Endodermal cell (in vitro differentiated cells): ENCODE measurements around the gene RBL1. TPM values are rescaled to one million over a fixed set of nuclear protein-coding genes. Genes with fewer than 3 reads are reported as not detected.
"Not testable (repeated sequence)": the region's sequence is repeated elsewhere in the genome, so short reads cannot be mapped to it uniquely, and the experiment has no call there.

Source experiments
- DNase-seq: peaks from one replicate; pipeline ENCODE4 v3.0.0-alpha.2; 2017
- H3K27ac ChIP-seq: 2 replicates; pipeline ENCODE4 v1.5.1; 2013; ENCODE audit warnings: mild to moderate bottlenecking, low read depth, low read length, moderate library complexity
- H3K27me3 ChIP-seq: 2 replicates; pipeline ENCODE4 v1.6.1; 2013; ENCODE audit warnings: mild to moderate bottlenecking, low read length, moderate library complexity; ENCODE audit not compliant: insufficient read depth, control insufficient read depth, poor library complexity, severe bottlenecking
- H3K36me3 ChIP-seq: 2 replicates; pipeline ENCODE4 v1.7.0; 2013; ENCODE audit warnings: mild to moderate bottlenecking, low read length, moderate library complexity; ENCODE audit not compliant: control insufficient read depth, insufficient read depth
- H3K4me1 ChIP-seq: one replicate; pipeline ENCODE4 v1.7.0; 2013; ENCODE audit warnings: low read length; ENCODE audit not compliant: control insufficient read depth, insufficient read depth
- H3K4me3 ChIP-seq: 2 replicates; pipeline ENCODE4 v1.5.1; 2013; ENCODE audit warnings: mild to moderate bottlenecking, low read length, moderate library complexity
- H3K9ac ChIP-seq: 2 replicates; pipeline ENCODE4 v1.6.1; 2013; ENCODE audit warnings: mild to moderate bottlenecking, low read length, moderate library complexity; ENCODE audit not compliant: poor library complexity, severe bottlenecking; ENCODE audit errors: extremely low read depth
- H3K9me3 ChIP-seq: 2 replicates; pipeline ENCODE4 v1.6.1; 2013; ENCODE audit warnings: mild to moderate bottlenecking, low read length, moderate library complexity; ENCODE audit not compliant: control insufficient read depth
- H3K27ac Mint-ChIP-seq: 2 replicates; pipeline ENCODE4 v1.8.0; 2020; ENCODE audit warnings: mixed read lengths
- H3K27me3 Mint-ChIP-seq: 2 replicates; pipeline ENCODE4 v1.8.0; 2021; ENCODE audit warnings: mild to moderate bottlenecking, mixed read lengths; ENCODE audit not compliant: insufficient read depth
- H3K36me3 Mint-ChIP-seq: 2 replicates; pipeline ENCODE4 v1.8.0; 2020; ENCODE audit warnings: low read depth, mixed read lengths
- H3K4me1 Mint-ChIP-seq: 2 replicates; pipeline ENCODE4 v1.8.0; 2020; ENCODE audit warnings: mixed read lengths
- H3K4me3 Mint-ChIP-seq: 2 replicates; pipeline ENCODE4 v1.8.0; 2020; ENCODE audit warnings: mild to moderate bottlenecking, moderate library complexity, mixed read lengths
- H3K9me3 Mint-ChIP-seq: 2 replicates; pipeline ENCODE4 v1.8.0; 2020; ENCODE audit warnings: mild to moderate bottlenecking, mixed read lengths
- WGBS, 2 experiments: methylation state at CpG; one replicate each; pipeline versions ENCODE4 v1.1.5 to v1.1.7; 2013; ENCODE audit warnings: missing lambda C conversion rate in 2 of 2, mixed read lengths in 1 of 2; ENCODE audit not compliant: insufficient coverage in 1 of 2, insufficient read length in 1 of 2; 5-methylcytosine and 5-hydroxymethylcytosine counted together
- total RNA-seq, 2 donors: library from RNA; stranded (reverse); fragmentation: NEBNext Ultra II Directional in 1 of 2; extraction: Animal tissue kit (Norgen Biotek cat#: 25700) in 1 of 2; gene quantifications; 2 replicates in 1 of 2; 3 replicates in 1 of 2; pipeline ENCODE4 v1.2.1, GENCODE V29; 2021
- TF ChIP-seq, protein P1 (sequence below): fragments of 200-600 bp; sonication (generic); conservative IDR thresholded peaks from 2 replicates; pipeline ENCODE4 v1.5.0; 2021; ENCODE audit warnings: antibody characterized with exemption, mild to moderate bottlenecking

RBL1 gene
- total RNA-seq, 2 donors from 2014 or later: 11.4 to 16.7 TPM

DNA sequence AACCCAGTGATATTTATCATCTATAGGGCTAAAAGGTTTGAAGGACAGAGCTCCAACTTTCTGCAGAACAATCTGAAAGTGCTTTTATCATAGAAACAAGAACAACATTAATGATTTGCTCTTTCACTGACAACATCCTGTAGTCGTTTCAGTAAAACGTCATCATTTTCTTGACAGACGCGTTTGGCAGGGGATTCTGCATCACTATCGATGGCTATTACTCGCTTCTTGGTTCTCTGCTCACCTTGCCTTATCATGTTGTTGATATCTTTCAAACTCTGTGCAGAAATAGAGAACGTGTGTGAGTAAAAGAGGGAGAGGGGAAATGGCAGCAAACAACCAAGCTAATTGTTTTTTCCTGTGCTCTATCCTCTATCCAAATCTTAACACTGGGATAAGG lies 97.1 kb downstream of the RBL1 start:
- 96 to 100% methylated on average over 6 to 7 of the region's 7 CpGs for WGBS, 2 experiments
- TF ChIP-seq, protein P1, sequence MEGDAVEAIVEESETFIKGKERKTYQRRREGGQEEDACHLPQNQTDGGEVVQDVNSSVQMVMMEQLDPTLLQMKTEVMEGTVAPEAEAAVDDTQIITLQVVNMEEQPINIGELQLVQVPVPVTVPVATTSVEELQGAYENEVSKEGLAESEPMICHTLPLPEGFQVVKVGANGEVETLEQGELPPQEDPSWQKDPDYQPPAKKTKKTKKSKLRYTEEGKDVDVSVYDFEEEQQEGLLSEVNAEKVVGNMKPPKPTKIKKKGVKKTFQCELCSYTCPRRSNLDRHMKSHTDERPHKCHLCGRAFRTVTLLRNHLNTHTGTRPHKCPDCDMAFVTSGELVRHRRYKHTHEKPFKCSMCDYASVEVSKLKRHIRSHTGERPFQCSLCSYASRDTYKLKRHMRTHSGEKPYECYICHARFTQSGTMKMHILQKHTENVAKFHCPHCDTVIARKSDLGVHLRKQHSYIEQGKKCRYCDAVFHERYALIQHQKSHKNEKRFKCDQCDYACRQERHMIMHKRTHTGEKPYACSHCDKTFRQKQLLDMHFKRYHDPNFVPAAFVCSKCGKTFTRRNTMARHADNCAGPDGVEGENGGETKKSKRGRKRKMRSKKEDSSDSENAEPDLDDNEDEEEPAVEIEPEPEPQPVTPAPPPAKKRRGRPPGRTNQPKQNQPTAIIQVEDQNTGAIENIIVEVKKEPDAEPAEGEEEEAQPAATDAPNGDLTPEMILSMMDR: no peak
- Histone ChIP-seq H3K4me3 (no peak overlapping the region), H3K27ac (no peak overlapping the region), H3K27me3 (no peaks in the 10 kb centered on the region), H3K9ac (no peak overlapping the region), H3K9me3 (peaks cover 32% of the 10 kb centered on the region), H3K4me1 (no peaks in the 10 kb centered on the region), H3K36me3 (peaks cover 27% of the 10 kb centered on the region)
- Mint-ChIP-seq H3K27me3 (no peaks in the 10 kb centered on the region), H3K4me3 (no peak overlapping the region), H3K4me1 (no peaks in the 10 kb centered on the region), H3K36me3 (peaks cover 68% of the 10 kb centered on the region), H3K27ac (no peak overlapping the region), H3K9me3 (peaks cover 56% of the 10 kb centered on the region)
- DNase-seq: no peak

DNA sequence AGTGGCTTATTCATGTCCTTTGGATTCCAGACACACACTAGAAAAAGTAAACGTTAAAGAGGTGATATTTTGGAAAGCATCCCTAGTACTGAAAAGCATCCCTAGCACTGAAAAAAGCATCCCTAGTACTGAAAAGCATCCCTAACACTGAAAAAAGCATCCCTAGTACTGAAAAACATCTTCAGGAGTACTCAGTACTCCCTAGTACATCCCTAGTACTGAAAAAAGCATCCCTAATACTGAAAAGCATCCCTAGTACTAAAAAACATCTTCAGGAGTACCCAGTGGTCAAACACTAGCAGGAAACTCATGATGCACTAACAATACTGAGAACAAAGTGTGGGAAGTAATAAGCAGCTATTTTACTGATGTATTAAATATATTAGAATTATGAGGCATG lies 98.7 kb downstream of the RBL1 start:
- Histone ChIP-seq H3K4me3 (no peak overlapping the region), H3K9me3 (peaks cover 41% of the 10 kb centered on the region), H3K27ac (no peak overlapping the region), H3K9ac (no peak overlapping the region), H3K36me3 (peaks cover 19% of the 10 kb centered on the region), H3K4me1 (no peaks in the 10 kb centered on the region), H3K27me3 (no peaks in the 10 kb centered on the region)
- Mint-ChIP-seq H3K27ac (no peak overlapping the region), H3K4me1 (no peaks in the 10 kb centered on the region), H3K36me3 (peaks cover 63% of the 10 kb centered on the region), H3K9me3 (peaks cover 70% of the 10 kb centered on the region), H3K27me3 (no peaks in the 10 kb centered on the region), H3K4me3 (no peak overlapping the region)
- TF ChIP-seq, protein P1: no peak
- no peak for DNase-seq
- 100% methylated on average over 1 of the region's 1 CpG for WGBS, 2 experiments

DNA sequence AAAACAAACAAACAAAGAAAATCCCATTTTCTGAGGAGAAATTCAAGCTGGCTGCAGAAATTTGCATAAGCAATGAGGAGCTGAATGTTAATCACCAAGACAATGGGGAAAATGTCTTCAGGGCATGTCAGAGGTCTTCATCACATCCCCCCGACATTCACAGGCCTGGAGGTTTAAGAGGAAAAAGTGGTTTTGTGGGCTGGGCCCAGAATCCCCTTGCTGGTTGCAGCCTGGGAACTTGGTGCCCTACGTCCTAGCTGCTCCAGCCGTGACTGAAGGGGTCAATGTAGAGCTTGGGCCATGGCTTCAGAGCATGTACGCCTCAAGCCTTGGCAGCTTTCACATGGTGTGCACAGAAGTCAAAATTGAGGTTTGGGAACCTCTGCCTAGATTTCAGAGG lies 101.6 kb downstream of the RBL1 start:
- H3K27me3 ChIP-seq, H3K27ac Mint-ChIP-seq, H3K4me1 Mint-ChIP-seq, DNase-seq, H3K9ac ChIP-seq, H3K4me3 ChIP-seq, H3K4me1 ChIP-seq, H3K4me3 Mint-ChIP-seq, H3K27me3 Mint-ChIP-seq, H3K27ac ChIP-seq: not testable (repeated sequence)
- H3K9me3 ChIP-seq: peaks cover 41% of the 10 kb centered on the region
- Mint-ChIP-seq H3K9me3 (peaks cover 65% of the 10 kb centered on the region), H3K36me3 (peaks cover 56% of the 10 kb centered on the region)
- WGBS, 2 experiments: 93 to 96% methylated on average over 3 to 4 of the region's 4 CpGs
- peaks cover 19% of the 10 kb centered on the region for H3K36me3 ChIP-seq

DNA sequence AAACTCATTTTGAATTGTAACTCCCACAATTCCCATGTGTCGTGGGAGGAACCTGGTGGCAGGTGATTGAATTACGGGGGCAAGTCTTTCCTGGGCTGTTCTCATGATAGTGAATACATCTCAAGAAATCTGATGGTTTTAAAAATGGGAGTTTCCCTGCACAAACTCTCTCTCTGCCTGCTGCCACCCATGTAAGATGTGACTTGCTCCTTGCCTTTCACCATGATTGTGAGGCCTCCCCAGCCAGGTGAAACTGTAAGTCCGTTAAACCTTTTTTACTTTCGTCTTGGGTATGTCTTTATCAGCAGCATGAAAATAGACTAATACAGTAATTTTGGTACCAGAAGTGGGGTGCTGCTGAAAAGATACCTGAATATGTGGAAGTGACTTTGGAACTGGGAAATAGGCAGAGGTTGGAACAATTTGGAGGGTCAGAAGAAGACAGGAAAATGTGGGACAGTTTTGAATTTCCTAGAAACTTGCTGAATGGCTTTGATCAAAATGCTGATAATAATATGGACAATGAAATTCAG lies 102.9 kb downstream of the RBL1 start:
- H3K36me3 Mint-ChIP-seq: peaks cover 46% of the 10 kb centered on the region

More for the DNA sequence above, 102.9 kb downstream of the RBL1 start:
- Mint-ChIP-seq H3K27me3 (no peaks in the 10 kb centered on the region), H3K9me3 (peaks cover 55% of the 10 kb centered on the region), H3K4me1 (peaks cover 1% of the 10 kb centered on the region), H3K4me3 (no peak overlapping the region), H3K27ac (no peak overlapping the region)
- Histone ChIP-seq H3K4me3 (peak overlapping the region; percentile 45), H3K27ac (no peak overlapping the region), H3K9ac (no peak overlapping the region), H3K4me1 (no peaks in the 10 kb centered on the region), H3K27me3 (no peaks in the 10 kb centered on the region), H3K9me3 (peaks cover 41% of the 10 kb centered on the region), H3K36me3 (peaks cover 13% of the 10 kb centered on the region)
- 93 to 96% methylated on average over 4 of the region's 4 CpGs for WGBS, 2 experiments
- TF ChIP-seq, protein P1: peak; percentile 46
- DNase-seq: no peak
